ENCODE data around the gene MAGEB4. TPM values are rescaled to one million over a fixed set of nuclear protein-coding genes. Genes with fewer than 3 reads are reported as not detected.

MAGEB4 gene
- polyA plus RNA-seq, 4 donors: not detected

GRCh38 chrX:30282527-30282926 is 40.7 kb downstream of the MAGEB4 start:
- no peak for DNase-seq (ENCODE audit: low read depth in 4 of 4, low spot score in 3 of 4)

GRCh38 chrX:30283456-30284200 is 41.8 kb downstream of the MAGEB4 start:
- no peak for DNase-seq (ENCODE audit: low read depth in 4 of 4, low spot score in 3 of 4)

Other genes starting within 250 kb of the MAGEB4 start
- not detected for gene MAGEB2, start 26.4 kb upstream of the MAGEB4 start, polyA plus RNA-seq (ENCODE audit: insufficient read length in 4 of 4)
- not detected for gene MAGEB3, start 11.3 kb upstream of the MAGEB4 start, polyA plus RNA-seq (ENCODE audit: insufficient read length in 4 of 4)
- not detected for gene MAGEB1, start 5.1 kb downstream of the MAGEB4 start, polyA plus RNA-seq (ENCODE audit: insufficient read length in 4 of 4)
- gene NR0B1, start 67.4 kb downstream of the MAGEB4 start, polyA plus RNA-seq (ENCODE audit: insufficient read length in 4 of 4): under 1 TPM; 0.10 to 0.42 (median 0.16) TPM